GM12878 (cell line): ENCODE measurements around the gene CLMP.

Source experiments
- BRCA1 ChIP-seq: IDR thresholded peaks from 2 replicates; pipeline ENCODE4 v1.6.1; 2011; ENCODE audit warnings: low read depth, low read length, improper control_type of control experiment
- CBX5 ChIP-seq: sonication (generic); IDR thresholded peaks from 2 replicates; pipeline ENCODE4 v1.6.1; 2016; ENCODE audit warnings: low read depth, moderate library complexity, mild to moderate bottlenecking, inconsistent platforms
- CHD2 ChIP-seq: IDR thresholded peaks from 2 replicates; pipeline ENCODE4 v1.6.1; 2011; ENCODE audit warnings: low read depth, low read length, improper control_type of control experiment, borderline replicate concordance
- CTCF ChIP-seq, 3 experiments: IDR thresholded peaks in 2 of 3; conservative IDR thresholded peaks in 1 of 3; 2 replicates each; pipeline ENCODE4 v1.5.1; 2011; ENCODE audit warnings: low read depth in 3 of 3, low read length in 3 of 3, mild to moderate bottlenecking in 3 of 3, control low read depth in 2 of 3, moderate library complexity in 2 of 3, inconsistent platforms in 1 of 3, mixed read lengths in 1 of 3; ENCODE audit not compliant: control insufficient read depth in 2 of 3, insufficient read depth in 1 of 3; ENCODE audit errors: extremely low read depth in 1 of 3
- EP300 ChIP-seq, 2 experiments: fragments of 150-350 bp in 1 of 2; IDR thresholded peaks; 2 replicates each; pipeline ENCODE4 v1.6.1; 2011 to 2012; ENCODE audit warnings: low read depth in 2 of 2, low read length in 2 of 2, borderline replicate concordance in 1 of 2, improper control_type of control experiment in 1 of 2, inconsistent platforms in 1 of 2; ENCODE audit not compliant: control insufficient read depth in 1 of 2
- EZH2 ChIP-seq: IDR thresholded peaks from 2 replicates; pipeline ENCODE4 v1.6.1; 2012; ENCODE audit warnings: low read depth, mild to moderate bottlenecking, control low read depth, inconsistent platforms, low read length, borderline replicate concordance; ENCODE audit not compliant: control insufficient read depth
- MAX ChIP-seq: IDR thresholded peaks from 2 replicates; pipeline ENCODE4 v1.6.1; 2012; ENCODE audit warnings: low read depth, low read length, improper control_type of control experiment
- MTA2 ChIP-seq: fragments of 450-650 bp; IDR thresholded peaks from 2 replicates; pipeline ENCODE4 v1.6.1; 2016; ENCODE audit warnings: low read depth, mild to moderate bottlenecking, moderate library complexity
- RUNX3 ChIP-seq: IDR thresholded peaks from 2 replicates; pipeline ENCODE4 v1.6.1; 2012; ENCODE audit warnings: low read length, inconsistent platforms
- SIX5 ChIP-seq: IDR thresholded peaks from 2 replicates; pipeline ENCODE4 v1.6.1; 2011; ENCODE audit warnings: mild to moderate bottlenecking, low read depth, low read length, moderate library complexity; ENCODE audit not compliant: severe bottlenecking
- SP1 ChIP-seq: IDR thresholded peaks from one replicate; pipeline ENCODE4 v1.6.1; 2011; ENCODE audit warnings: low read depth, low read length
- TAF1 ChIP-seq: IDR thresholded peaks from 2 replicates; pipeline ENCODE4 v1.6.1; 2011; ENCODE audit warnings: mild to moderate bottlenecking, low read depth, low read length, borderline replicate concordance
- TF ChIP-seq, protein P1 (sequence below): IDR thresholded peaks from 2 replicates; pipeline ENCODE4 v1.6.1; 2012; ENCODE audit warnings: low read depth, low read length, improper control_type of control experiment

DNA sequence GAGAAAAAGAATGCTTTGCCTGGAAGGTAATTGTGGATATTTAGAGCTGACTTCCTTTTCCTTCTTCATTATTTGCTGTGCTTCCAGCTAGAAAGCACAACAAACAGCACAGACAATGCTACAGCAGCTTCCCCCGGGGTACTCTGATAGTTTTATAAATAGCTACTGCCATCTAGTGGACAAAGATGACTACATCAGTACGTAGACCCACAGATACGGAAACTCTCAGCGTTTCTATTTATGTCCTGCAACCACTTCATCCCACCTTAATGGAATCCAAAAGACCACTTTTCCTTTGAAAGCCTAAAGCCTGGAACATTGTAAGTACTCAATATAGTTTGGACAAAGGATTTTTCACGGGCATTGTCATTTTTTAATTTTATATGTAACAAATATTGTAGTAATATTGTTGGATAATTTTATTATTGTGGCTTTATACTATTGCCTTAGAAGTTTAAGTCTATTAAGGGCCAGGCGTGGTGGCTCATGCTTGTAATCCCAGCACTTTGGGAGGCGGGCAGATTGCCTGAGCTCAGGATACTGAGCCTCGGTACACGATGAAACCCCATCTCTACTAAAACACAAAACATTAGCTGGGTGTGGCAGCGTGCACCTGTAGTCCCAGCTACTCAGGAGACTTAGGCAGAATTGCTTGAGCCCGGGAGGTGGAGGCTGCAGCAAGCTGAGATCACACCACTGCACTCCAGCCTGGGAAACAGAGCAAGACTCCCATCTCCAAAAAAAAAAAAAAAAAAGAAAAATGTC lies 140.6 kb downstream of the CLMP start:
- TF ChIP-seq CTCF (IDR thresholded peaks at IDR 0.05 in 2 of 3, conservative IDR thresholded peaks at IDR 0.05 in 1 of 3; ENCODE audit: control insufficient read depth in 2 of 3, extremely low read depth in 1 of 3, insufficient read depth in 1 of 3, low read depth in 3 of 3, low read length in 3 of 3) (peak; percentile 61 to 74 (median 63)), CHD2 (no peak), CBX5 (no peak), BRCA1 (no peak), SIX5 (no peak), SP1 (no peak), EZH2 (no peak), EP300 (IDR thresholded peaks at IDR 0.05; ENCODE audit: borderline replicate concordance in 1 of 2, control insufficient read depth in 1 of 2, low read depth in 2 of 2, low read length in 2 of 2) (no peak), TAF1 (no peak), RUNX3 (no peak), MTA2 (no peak), MAX (no peak)
- TF ChIP-seq, protein P1, sequence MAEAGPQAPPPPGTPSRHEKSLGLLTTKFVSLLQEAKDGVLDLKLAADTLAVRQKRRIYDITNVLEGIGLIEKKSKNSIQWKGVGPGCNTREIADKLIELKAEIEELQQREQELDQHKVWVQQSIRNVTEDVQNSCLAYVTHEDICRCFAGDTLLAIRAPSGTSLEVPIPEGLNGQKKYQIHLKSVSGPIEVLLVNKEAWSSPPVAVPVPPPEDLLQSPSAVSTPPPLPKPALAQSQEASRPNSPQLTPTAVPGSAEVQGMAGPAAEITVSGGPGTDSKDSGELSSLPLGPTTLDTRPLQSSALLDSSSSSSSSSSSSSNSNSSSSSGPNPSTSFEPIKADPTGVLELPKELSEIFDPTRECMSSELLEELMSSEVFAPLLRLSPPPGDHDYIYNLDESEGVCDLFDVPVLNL = no peak
